Neutrophil (primary cell): Measurements from ENCODE around the gene JAK1.

ENCODE experiments used
- H3K27ac ChIP-seq: fragments of 200-600 bp; sonication (generic); 2 replicates; pipeline ENCODE4 v1.5.1; 2016; ENCODE audit warnings: mild to moderate bottlenecking, moderate library complexity
- H3K27me3 ChIP-seq: fragments of 200-600 bp; sonication (generic); 2 replicates; pipeline ENCODE4 v1.6.0; 2016; ENCODE audit warnings: mild to moderate bottlenecking
- H3K36me3 ChIP-seq: fragments of 200-600 bp; sonication (generic); 2 replicates; pipeline ENCODE4 v1.5.1; 2017
- H3K4me1 ChIP-seq, 2 experiments: fragments of 200-600 bp in 1 of 2; sonication (generic) in 1 of 2; 1 replicate in 1 of 2; 2 replicates in 1 of 2; pipeline versions ENCODE4 v1.5.1 to v1.6.1; 2013 to 2016; ENCODE audit warnings: low read depth in 1 of 2, low read length in 1 of 2, mild to moderate bottlenecking in 1 of 2, moderate library complexity in 1 of 2; ENCODE audit not compliant: control insufficient read depth in 1 of 2, insufficient read depth in 1 of 2
- H3K4me3 ChIP-seq, 2 experiments: fragments of 200-600 bp in 1 of 2; sonication (generic) in 1 of 2; 1 replicate in 1 of 2; 2 replicates in 1 of 2; pipeline ENCODE4 v1.5.1; 2013 to 2016; ENCODE audit warnings: low read depth in 1 of 2, low read length in 1 of 2, mild to moderate bottlenecking in 1 of 2, moderate library complexity in 1 of 2
- H3K9me3 ChIP-seq: fragments of 200-600 bp; sonication (generic); 2 replicates; pipeline ENCODE4 v1.5.1; 2016
- TF ChIP-seq, protein P1 (sequence below): fragments of 200-600 bp; sonication (generic); IDR thresholded peaks from 2 replicates; pipeline ENCODE4 v1.5.1; 2016; ENCODE audit warnings: antibody characterized with exemption

JAK1 gene

DNA sequence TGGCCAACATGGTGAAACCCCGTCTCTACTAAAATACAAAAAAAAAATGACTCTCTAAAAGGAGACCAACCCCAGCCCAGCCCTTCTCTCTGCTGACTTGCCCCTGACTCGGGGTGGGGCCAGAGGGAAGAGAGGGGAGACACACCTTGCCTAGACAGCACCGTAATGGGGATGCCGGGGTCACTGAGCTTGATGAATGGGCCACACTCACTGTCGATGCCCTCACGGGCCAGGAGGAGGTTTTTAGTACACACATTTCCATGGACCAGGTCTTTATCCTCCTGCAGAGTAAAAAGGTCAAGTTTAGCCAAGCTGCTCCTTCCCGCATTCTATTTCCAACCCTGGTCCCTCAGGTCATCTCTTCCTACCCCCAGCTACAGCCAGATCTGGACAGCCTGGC lies 121.7 kb downstream of the JAK1 start:
- H3K36me3 ChIP-seq, result peaks cover 99% of the 10 kb centered on the region
- H3K4me3 ChIP-seq, result no peak overlapping the region
- TF ChIP-seq, protein P1, sequence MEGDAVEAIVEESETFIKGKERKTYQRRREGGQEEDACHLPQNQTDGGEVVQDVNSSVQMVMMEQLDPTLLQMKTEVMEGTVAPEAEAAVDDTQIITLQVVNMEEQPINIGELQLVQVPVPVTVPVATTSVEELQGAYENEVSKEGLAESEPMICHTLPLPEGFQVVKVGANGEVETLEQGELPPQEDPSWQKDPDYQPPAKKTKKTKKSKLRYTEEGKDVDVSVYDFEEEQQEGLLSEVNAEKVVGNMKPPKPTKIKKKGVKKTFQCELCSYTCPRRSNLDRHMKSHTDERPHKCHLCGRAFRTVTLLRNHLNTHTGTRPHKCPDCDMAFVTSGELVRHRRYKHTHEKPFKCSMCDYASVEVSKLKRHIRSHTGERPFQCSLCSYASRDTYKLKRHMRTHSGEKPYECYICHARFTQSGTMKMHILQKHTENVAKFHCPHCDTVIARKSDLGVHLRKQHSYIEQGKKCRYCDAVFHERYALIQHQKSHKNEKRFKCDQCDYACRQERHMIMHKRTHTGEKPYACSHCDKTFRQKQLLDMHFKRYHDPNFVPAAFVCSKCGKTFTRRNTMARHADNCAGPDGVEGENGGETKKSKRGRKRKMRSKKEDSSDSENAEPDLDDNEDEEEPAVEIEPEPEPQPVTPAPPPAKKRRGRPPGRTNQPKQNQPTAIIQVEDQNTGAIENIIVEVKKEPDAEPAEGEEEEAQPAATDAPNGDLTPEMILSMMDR, result no peak
- no peaks in the 10 kb centered on the region for H3K4me1 ChIP-seq
- H3K9me3 ChIP-seq, result no peaks in the 10 kb centered on the region
- H3K27me3 ChIP-seq, result no peaks in the 10 kb centered on the region
- no peak overlapping the region for H3K27ac ChIP-seq

DNA sequence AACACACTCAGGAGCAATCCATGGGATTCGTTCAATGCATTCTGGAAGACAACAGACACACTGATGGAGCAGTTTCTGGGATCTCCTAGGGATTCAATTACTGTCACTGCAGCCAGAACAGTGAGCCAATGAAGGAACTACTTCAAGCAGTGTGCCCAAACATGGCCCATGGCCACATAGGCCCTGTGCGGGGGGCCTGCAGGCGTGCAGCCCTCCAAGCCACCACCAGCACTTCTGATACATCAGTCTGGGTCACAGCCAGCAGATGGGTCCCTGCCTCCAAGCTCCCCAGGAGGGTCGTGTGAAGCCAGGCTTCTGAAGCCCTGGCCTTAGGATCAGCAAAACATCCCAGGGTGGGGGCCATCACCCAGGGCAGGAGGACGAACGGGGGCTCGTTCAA lies 122.2 kb downstream of the JAK1 start:
- TF ChIP-seq, protein P1, result no peak
- Histone ChIP-seq H3K27ac (no peak overlapping the region), H3K4me1 (no peaks in the 10 kb centered on the region), H3K9me3 (no peaks in the 10 kb centered on the region), H3K36me3 (peaks cover 99% of the 10 kb centered on the region), H3K27me3 (no peaks in the 10 kb centered on the region), H3K4me3 (no peak overlapping the region)

DNA sequence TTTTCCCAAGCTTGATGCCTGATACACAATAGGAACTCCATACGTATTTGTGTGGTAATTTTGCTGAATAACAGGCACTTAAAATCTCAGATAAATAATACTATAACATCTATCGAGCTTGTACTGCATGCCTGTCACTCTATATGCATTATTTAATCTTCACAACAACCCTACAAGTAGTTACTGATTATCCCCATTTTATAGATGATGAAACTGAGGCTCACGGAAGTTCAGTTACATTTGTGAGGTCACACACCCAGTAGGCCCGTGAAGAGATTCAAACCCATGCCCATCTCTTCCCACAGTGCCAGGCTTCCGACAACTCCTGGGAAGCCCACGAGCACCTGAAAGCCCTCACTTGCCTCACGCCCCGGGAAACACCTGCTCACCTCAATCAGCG lies 122.7 kb downstream of the JAK1 start:
- Histone ChIP-seq H3K36me3 (peaks cover 97% of the 10 kb centered on the region), H3K27me3 (no peaks in the 10 kb centered on the region)
- TF ChIP-seq, protein P1, result no peak

DNA sequence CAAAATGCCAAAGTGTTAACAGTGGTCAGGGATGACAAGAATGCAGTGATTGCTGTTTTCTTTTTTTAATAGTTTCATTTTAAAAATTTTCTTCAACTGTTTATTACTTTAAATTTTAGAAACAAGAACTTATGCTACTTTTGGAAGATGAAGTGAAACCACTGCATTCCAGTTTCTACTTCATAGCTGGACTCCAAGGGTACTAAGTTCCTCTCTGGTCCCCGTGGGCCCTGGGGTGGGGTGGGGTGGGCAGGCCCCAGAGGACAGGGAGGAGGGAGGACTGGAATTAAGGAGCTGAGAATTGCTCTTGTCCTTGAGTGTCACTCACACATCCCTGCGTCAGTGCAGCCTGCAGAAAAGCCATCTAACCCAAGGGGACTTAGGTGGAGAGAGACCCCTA lies 124.1 kb downstream of the JAK1 start:
- Histone ChIP-seq H3K27ac (no peak overlapping the region), H3K36me3 (peaks cover 97% of the 10 kb centered on the region), H3K27me3 (no peaks in the 10 kb centered on the region), H3K4me1 (no peaks in the 10 kb centered on the region), H3K9me3 (no peaks in the 10 kb centered on the region), H3K4me3 (no peak overlapping the region)
- TF ChIP-seq, protein P1, result no peak

More for the DNA sequence above, 122.7 kb downstream of the JAK1 start:
- Histone ChIP-seq H3K4me3 (no peak overlapping the region), H3K27ac (no peak overlapping the region), H3K4me1 (no peaks in the 10 kb centered on the region), H3K9me3 (no peaks in the 10 kb centered on the region)

DNA sequence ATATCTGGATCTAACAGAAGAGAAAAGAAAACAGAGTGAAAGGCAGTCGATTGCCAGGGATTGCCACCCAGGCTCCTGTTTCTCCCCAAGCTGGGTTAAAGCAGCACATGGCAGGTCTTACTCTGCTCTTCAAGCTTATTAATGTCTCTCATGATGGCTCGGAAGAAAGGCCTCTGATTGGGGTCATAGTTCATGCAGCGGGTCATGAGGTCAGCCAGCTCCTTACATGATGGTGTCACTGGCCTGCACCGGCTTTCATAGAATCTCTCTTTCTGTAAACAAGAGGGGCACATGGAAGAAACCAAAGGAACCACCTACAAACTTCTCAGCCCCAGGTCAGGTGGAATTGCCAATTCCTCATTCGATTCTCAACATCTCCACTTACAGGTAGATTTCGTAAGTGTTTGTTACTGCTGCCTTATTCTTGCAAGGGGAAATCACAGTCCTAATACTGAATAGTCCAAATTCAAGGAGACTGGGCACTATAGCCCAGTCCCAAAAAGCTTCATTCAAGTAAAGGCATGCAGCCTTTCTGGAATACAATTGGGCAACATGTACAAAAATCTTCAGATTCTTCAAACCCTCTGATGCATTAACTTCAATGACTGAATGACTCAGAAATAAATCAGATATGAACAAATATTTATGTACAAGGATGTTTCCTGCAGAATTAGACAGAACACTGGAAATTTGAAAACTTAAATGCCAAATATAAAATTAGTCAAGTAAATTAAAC lies 124.9 kb downstream of the JAK1 start:
- Histone ChIP-seq H3K27me3 (no peaks in the 10 kb centered on the region), H3K27ac (no peak overlapping the region), H3K9me3 (no peaks in the 10 kb centered on the region), H3K4me3 (no peak overlapping the region), H3K4me1 (no peaks in the 10 kb centered on the region), H3K36me3 (peaks cover 97% of the 10 kb centered on the region)
- TF ChIP-seq, protein P1, result no peak
